Breast epithelium (tissue), 4 donors: Measurements from ENCODE around the gene WWOX. TPM values are rescaled to one million over a fixed set of nuclear protein-coding genes. Genes with fewer than 3 reads are reported as not detected.

Source experiments
- DNase-seq, 2 donors: peaks; one replicate each; pipeline ENCODE4 v3.0.0-alpha.2; 2019; ENCODE audit warnings: low spot score in 2 of 2
- H3K27ac ChIP-seq, 2 donors: fragments of 200-600 bp; sonication (generic) in 1 of 2; one replicate each; pipeline ENCODE4 v1.5.1; 2016 to 2019; ENCODE audit warnings: mild to moderate bottlenecking in 1 of 2
- H3K27me3 ChIP-seq, 2 donors: fragments of 200-600 bp; sonication (generic) in 1 of 2; one replicate each; pipeline versions ENCODE4 v1.5.1 to v1.6.0; 2017 to 2019; ENCODE audit warnings: control low read depth in 1 of 2, mild to moderate bottlenecking in 1 of 2
- H3K36me3 ChIP-seq: fragments of 200-600 bp; one replicate; pipeline ENCODE4 v1.5.1; 2019
- H3K4me1 ChIP-seq, 2 donors: fragments of 200-600 bp; sonication (generic); one replicate each; pipeline ENCODE4 v1.5.1; 2016 to 2019; ENCODE audit warnings: control low read depth in 1 of 2
- H3K4me3 ChIP-seq, 3 donors: fragments of 200-600 bp; sonication (generic); 1 replicate in 2 of 3; 2 replicates in 1 of 3; pipeline ENCODE4 v1.5.1; 2016 to 2019; ENCODE audit warnings: mild to moderate bottlenecking in 3 of 3, moderate library complexity in 2 of 3
- H3K9me3 ChIP-seq, 2 donors: fragments of 200-600 bp; sonication (generic) in 1 of 2; one replicate each; pipeline ENCODE4 v1.5.1; 2016 to 2019; ENCODE audit warnings: control low read depth in 1 of 2
- POLR2A ChIP-seq: fragments of 450-650 bp; IDR thresholded peaks from one replicate; pipeline ENCODE4 v1.6.1; 2016; ENCODE audit warnings: antibody characterized with exemption, mild to moderate bottlenecking, moderate library complexity
- POLR2AphosphoS5 ChIP-seq, 3 donors: sonication (generic); formaldehyde crosslinking; IDR thresholded peaks; one replicate each; pipeline ENCODE4 v1.6.1; 2017; ENCODE audit warnings: antibody characterized with exemption in 3 of 3
- intact Hi-C: fragments of 100-400 bp; cut with DNase I; formaldehyde crosslinking; loops from one replicate; pipeline ENCODE4 v1.15.1; 2023; ENCODE audit warnings: low total_unique reads
- total RNA-seq, 3 donors: library from RNA; depleted of rRNA; stranded (reverse); fragments of >200 nt; gene quantifications; one replicate each; pipeline ENCODE4 v1.1.0, GENCODE V29; 2016
- TF ChIP-seq, protein P1 (sequence below), 3 donors: fragments of 450-650 bp; IDR thresholded peaks; one replicate each; pipeline ENCODE4 v1.5.1; 2016 to 2017; ENCODE audit warnings: antibody characterized with exemption in 3 of 3, mild to moderate bottlenecking in 3 of 3, moderate library complexity in 3 of 3

Gene WWOX
- total RNA-seq, 3 donors from 2014 or later: 42.9 to 73.6 (median 43.4) TPM

DNA sequence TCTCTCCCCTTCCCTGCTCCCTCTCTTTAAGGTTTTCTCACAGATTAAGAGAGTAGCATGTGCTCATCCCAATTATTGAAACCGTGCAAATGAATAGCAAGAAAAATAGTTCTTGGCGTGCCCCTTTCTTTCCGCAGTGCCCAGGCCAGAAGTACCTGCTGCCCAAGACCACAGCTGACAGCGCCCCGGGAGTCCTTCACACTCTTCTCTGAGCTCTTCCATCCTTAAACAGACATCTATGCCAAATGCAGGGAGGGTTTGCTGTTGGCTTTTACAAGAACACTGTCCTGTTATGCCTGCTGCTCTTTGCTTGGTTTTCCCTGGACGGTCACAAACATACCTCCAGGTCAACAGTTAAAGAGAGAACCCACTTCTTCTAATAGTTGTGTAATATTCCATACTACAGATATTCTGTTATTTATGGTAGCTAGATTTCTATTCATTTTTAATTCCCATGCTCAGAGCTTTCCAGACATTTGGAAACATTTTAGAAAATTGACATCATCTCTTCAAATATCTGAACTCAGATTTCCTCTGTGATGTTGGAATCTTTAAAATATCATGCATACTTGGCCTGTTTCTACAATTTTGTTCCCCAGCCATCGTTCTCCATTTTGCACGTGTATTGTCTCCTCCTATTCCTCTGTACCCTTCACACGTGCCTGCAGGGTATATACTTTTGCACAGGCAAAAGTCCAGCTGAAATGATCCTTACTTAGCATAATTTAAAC lies 416.7 kb downstream of the WWOX start:
- H3K4me3 ChIP-seq: no peak overlapping the region
- TF ChIP-seq, protein P1, sequence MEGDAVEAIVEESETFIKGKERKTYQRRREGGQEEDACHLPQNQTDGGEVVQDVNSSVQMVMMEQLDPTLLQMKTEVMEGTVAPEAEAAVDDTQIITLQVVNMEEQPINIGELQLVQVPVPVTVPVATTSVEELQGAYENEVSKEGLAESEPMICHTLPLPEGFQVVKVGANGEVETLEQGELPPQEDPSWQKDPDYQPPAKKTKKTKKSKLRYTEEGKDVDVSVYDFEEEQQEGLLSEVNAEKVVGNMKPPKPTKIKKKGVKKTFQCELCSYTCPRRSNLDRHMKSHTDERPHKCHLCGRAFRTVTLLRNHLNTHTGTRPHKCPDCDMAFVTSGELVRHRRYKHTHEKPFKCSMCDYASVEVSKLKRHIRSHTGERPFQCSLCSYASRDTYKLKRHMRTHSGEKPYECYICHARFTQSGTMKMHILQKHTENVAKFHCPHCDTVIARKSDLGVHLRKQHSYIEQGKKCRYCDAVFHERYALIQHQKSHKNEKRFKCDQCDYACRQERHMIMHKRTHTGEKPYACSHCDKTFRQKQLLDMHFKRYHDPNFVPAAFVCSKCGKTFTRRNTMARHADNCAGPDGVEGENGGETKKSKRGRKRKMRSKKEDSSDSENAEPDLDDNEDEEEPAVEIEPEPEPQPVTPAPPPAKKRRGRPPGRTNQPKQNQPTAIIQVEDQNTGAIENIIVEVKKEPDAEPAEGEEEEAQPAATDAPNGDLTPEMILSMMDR (IDR thresholded peaks at IDR 0.05): no peak
- no peak for TF ChIP-seq POLR2A
- no peak for TF ChIP-seq POLR2AphosphoS5 (IDR thresholded peaks at IDR 0.05)
- H3K4me1 ChIP-seq: no peaks in the 10 kb centered on the region
- no peaks in the 10 kb centered on the region for H3K27me3 ChIP-seq
- intact Hi-C loops: no loop called here
- no peaks in the 10 kb centered on the region for H3K36me3 ChIP-seq
- no peaks in the 10 kb centered on the region for H3K9me3 ChIP-seq
- DNase-seq: no peak
- no peak overlapping the region for H3K27ac ChIP-seq

DNA sequence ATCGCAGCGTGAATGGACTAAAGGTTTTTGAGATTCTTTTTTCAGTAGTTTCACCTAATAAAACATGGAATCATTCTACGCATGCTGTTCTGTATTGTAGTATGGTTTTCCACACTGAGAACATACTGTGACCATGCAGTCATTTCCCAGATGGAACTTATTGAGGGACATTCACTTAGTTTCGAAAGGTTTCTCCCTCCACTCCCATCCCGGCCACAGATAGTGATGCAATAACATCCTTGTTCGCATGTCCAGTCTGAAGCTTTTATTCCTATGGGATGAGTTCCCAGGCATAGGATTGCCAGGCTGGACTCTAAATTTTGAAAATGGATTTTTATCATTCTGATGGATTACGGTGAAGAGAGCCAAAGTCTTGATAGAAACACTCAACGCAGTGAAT lies 420.4 kb downstream of the WWOX start:
- Histone ChIP-seq H3K27ac (no peak overlapping the region), H3K4me3 (no peak overlapping the region), H3K27me3 (no peaks in the 10 kb centered on the region), H3K9me3 (no peaks in the 10 kb centered on the region), H3K36me3 (no peaks in the 10 kb centered on the region), H3K4me1 (no peaks in the 10 kb centered on the region)
- TF ChIP-seq POLR2A (no peak), POLR2AphosphoS5 (IDR thresholded peaks at IDR 0.05) (no peak)
- TF ChIP-seq, protein P1 (IDR thresholded peaks at IDR 0.05): no peak
- DNase-seq: no peak
- intact Hi-C loops: no loop called here

DNA sequence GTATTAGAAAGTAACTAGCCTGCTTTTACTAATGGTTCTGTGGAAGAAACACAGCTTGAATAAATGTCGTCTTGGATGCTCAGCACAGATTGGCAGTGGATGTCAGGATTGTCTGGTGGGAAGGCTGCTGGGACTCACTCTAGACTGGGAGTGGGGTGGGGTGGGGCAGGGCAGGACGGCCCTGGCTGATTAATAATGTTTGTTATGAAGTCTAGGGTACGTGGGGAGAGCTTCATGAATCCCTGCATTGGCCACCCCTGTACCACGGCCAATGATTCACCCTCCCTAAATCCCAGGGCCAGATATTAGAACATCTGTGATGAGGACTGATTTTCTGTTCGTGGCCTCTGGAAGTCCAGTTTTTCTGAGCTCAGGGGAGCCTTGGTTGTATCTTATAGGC lies 421.0 kb downstream of the WWOX start:
- intact Hi-C loops: no loop called here
- no peak for DNase-seq
- H3K4me3 ChIP-seq: no peak overlapping the region
- H3K36me3 ChIP-seq: no peaks in the 10 kb centered on the region
- no peak overlapping the region for H3K27ac ChIP-seq
- no peaks in the 10 kb centered on the region for H3K4me1 ChIP-seq
- TF ChIP-seq, protein P1 (IDR thresholded peaks at IDR 0.05): no peak
- TF ChIP-seq POLR2A: no peak
- no peak for TF ChIP-seq POLR2AphosphoS5 (IDR thresholded peaks at IDR 0.05)
- no peaks in the 10 kb centered on the region for H3K27me3 ChIP-seq
- no peaks in the 10 kb centered on the region for H3K9me3 ChIP-seq

DNA sequence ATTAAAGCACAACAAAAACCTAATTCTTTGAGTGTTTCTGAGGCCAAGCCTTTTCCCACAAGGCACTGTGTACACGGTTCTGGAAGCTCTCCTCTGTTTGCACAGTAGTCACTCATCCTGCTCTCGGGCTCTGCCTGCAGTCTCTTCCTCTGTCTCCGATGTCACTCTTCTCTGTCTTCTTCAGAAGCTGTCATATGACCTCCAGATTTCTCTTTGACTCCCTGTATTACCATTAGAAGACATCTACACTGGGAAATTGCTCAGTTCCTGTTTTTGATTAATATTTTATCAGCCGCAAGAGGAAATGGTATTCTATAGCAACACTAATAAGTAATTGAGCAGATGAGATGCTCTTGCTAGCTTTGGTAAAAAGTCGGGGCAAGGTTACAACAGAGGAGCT lies 422.9 kb downstream of the WWOX start:
- no peak for DNase-seq
- TF ChIP-seq POLR2A (no peak), POLR2AphosphoS5 (IDR thresholded peaks at IDR 0.05) (no peak)
- TF ChIP-seq, protein P1 (IDR thresholded peaks at IDR 0.05): no peak
- H3K4me3 ChIP-seq: no peak overlapping the region
- H3K9me3 ChIP-seq: no peaks in the 10 kb centered on the region
- no peaks in the 10 kb centered on the region for H3K4me1 ChIP-seq
- H3K27me3 ChIP-seq: no peaks in the 10 kb centered on the region
- no peak overlapping the region for H3K27ac ChIP-seq
- intact Hi-C loops: no loop called here
- no peaks in the 10 kb centered on the region for H3K36me3 ChIP-seq

DNA sequence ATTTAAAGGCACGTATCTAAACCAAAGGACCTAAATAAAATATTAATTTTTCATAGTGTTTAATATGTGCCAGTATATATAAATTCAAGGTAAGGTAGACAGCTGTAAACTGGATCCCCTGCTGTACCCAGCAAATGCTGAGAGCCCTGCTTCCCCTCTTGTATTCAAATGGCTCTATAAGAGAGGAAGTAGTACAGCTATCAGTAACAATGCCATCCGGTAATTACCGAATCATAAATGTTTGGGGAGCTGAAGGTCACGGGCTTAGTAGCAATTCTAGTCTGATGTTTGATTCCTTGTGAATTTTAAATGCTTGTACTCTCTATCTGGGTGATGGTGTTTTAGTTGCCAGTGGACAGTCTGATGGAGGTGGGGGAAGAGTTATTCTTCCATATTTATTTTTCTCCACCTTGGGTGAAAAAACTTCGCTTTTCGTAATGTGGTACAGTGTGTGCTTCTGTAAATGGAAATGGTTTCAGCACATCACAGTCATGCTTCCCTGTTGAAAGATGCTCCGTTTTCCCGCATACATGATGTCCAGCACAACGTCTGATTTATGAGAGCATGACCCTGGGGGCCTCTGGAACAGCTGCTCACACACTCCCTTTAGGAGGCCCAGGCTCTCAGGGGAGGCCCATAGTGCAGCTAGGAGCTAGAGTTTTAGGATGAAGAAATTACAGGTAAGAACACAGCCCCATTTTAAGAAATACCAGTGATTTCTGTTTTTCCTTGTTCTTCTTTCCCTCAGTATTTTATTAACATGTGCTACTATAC lies 423.9 kb downstream of the WWOX start:
- Histone ChIP-seq H3K27me3 (no peaks in the 10 kb centered on the region), H3K27ac (no peak overlapping the region), H3K4me1 (no peaks in the 10 kb centered on the region), H3K36me3 (no peaks in the 10 kb centered on the region), H3K9me3 (no peaks in the 10 kb centered on the region), H3K4me3 (no peak overlapping the region)
- intact Hi-C loops: no loop called here
- DNase-seq: no peak
- TF ChIP-seq POLR2AphosphoS5 (IDR thresholded peaks at IDR 0.05) (no peak), POLR2A (no peak)
- TF ChIP-seq, protein P1 (IDR thresholded peaks at IDR 0.05): no peak
